Forelimb muscle (tissue), 1 donor: ENCODE results near the gene SUPT6H. TPM values are rescaled to one million over a fixed set of nuclear protein-coding genes. Genes with fewer than 3 reads are reported as not detected.

Experiments used
- DNase-seq: peaks from one replicate; pipeline ENCODE4 v3.0.0-alpha.2; 2013; ENCODE audit warnings: low read depth
- polyA plus RNA-seq: library from polyadenylated mRNA; unstranded; fragments of 120-200 nt; gene quantifications from one replicate; pipeline ENCODE4 v1.2.1, GENCODE V29; 2013; ENCODE audit not compliant: insufficient read length

The SUPT6H gene
- polyA plus RNA-seq, 1 donor, result 38.9 TPM

DNA sequence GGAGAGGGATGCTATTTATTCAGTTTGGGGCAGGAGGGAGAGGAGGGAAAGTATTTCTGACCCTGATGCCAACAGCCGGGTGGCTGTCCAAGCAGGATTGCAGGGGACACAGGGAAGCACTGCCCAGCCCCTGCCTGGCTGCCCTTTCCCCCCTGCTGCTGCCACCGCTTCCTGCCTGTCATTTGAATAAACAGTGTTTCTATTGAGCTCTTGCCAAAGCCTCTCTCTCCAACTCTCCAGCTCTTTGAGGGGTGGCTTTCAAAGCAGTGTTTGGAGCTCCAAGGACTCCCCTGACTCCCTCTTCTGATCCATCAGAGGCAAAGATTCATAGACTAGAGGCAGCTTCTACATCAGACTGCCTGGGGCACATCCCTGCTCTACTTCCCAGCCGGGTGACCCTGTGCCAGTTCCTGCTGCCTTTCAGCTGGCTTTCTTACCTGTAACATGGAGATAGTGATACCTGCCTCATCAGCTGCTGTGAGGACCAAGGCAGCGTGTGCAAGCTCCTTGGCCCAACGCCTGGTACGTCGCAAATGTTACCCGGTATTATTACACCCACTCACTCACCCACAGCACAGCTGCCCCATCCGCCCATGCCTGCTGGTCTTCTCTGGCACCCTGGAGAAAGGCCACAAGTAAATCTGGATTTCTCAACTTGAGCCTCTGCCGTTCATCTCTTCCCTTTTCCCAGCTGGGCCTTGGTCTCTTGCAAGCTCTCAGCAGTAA is 40.2 kb downstream of the SUPT6H start:
- DNase-seq, result no peak

DNA sequence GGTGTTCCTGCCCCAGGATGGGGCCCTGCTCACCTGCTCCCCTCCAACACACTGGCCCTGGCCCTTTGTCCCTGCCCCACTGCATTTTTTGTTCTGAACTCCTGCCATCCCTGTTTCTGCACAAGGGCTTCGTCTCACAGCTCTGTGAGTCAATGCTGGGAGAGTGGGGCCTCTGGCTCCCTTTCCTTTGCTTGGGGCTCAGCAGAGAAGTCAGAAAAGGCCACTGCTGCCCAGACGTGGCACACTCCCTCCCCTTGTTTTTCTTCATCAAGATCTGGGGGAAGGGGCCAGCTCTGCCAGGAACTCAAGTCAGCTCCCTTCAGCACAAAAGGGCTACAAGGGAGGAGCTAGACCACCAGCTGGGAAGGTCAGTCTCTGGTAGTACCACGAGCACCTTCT is 40.7 kb downstream of the SUPT6H start:
- no peak for DNase-seq

DNA sequence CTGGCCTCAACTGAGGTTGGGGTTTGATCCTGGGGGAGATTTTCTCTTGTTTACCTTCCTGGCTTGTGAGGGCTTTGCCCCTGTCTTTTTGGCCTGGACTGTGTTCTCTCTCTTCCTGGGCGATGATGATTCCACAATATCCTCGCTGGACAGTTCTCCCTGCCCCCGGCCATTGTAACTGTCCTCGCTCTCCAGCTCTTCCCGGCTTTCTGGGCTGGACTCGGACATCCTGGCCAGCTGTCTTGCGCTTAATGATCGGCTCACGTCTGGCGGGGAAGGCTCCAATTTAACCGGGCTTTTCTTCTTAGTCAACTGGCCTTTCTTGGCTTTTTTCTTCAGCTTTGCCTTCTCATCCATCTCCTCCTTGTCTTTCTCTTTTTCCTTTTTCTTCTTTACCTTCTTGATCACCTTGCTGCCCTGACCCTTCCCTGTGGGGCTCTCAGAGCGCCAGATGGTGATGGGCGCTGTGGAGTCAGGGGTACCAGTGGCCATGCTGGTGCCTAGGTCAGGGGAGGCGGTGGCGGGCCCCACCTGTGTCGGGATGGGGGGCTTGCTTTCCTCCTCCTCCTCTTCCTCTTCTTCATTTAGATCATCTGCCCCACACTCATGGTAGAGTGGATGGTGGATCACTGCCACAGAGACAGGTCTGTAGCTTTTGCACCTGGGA is 41.7 kb downstream of the SUPT6H start:
- DNase-seq, result no peak

DNA sequence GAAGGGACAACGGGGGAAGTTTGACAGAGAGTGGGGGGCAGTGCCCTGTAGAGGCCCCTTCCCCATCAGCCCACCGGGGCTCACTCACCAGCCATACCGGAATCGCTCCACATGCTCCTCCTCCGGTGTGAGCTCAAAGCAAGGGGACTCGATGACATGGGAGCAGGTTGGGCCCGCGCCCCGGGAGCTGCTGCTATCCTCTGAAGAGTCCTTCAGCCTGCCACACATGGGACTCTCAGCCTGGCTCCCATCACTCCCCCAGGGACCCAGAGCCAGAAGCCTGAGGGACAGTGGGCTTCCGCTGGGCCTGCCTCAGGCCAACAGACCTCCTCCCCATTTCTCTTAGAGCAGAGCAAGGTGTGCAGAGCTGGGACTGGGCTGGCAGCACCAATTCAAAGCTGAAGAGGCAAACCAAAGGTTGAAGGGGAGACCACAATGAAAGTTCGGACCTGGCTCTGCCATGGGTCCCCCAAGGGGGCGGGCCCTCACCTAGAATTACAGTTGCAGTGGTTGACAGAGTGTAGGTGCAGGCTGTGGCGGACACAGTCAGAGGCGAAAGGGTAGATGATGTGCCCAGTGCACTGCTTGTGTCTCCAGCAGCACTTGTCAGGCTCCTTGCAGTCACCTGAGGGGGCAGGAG is 42.3 kb downstream of the SUPT6H start:
- DNase-seq, result no peak

DNA sequence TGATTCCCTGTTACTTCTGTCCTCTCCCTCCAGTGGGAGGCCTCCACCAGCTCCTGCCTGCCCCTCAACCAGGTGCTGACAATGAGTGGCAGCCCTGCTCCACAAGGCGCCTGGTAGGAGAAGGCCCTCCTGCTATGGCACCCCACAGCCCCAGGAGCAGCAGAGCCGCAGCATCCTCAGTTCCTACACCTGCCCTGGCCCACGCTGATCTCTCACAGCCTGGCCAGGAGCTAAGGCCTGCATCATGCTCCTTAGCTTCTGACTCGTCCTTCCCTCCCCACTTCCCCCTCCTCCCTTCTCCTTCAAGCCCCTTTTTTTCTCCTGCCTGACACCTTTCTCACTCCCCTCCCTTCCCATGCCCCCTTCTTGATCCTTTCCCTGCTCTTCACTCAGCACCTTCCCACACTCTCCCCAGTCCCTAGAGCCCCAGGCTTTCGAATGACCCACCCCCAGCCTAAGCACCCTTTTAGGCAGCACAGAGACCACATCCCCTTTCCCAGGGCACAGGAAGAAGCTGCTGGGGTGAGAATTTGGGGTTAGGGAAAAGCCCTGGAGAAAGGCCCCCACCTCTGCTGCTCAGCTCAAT is 43.2 kb downstream of the SUPT6H start:
- no peak for DNase-seq

DNA sequence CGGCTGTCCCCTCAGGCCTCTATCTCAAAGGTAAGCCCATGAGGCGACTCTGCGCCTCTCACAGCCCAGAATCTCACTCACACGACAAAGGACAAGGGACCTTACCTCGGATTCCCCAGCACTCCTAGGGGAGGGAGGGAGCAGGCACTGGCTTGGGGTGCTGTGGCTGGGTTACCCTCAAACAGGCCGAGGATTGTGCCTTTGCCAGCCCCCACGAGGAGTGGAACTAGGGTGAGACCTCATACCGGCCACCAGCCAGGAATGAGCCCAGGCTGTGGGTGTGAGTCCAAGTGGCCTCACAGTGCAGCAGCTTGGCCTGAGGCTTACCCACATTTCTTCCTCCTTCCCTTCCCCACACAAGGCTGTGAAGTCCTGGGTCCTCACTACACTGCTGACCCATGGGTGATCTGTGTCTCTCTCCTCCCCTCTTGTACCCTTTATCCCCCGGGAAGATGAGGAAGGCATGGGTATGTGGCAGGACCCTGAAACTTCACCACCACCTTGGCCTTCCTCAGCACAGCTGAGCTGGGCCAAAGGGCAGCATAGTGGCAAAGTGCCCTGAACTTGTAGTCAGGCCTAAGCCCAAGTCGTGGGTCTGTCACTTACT is 43.8 kb downstream of the SUPT6H start:
- no peak for DNase-seq

DNA sequence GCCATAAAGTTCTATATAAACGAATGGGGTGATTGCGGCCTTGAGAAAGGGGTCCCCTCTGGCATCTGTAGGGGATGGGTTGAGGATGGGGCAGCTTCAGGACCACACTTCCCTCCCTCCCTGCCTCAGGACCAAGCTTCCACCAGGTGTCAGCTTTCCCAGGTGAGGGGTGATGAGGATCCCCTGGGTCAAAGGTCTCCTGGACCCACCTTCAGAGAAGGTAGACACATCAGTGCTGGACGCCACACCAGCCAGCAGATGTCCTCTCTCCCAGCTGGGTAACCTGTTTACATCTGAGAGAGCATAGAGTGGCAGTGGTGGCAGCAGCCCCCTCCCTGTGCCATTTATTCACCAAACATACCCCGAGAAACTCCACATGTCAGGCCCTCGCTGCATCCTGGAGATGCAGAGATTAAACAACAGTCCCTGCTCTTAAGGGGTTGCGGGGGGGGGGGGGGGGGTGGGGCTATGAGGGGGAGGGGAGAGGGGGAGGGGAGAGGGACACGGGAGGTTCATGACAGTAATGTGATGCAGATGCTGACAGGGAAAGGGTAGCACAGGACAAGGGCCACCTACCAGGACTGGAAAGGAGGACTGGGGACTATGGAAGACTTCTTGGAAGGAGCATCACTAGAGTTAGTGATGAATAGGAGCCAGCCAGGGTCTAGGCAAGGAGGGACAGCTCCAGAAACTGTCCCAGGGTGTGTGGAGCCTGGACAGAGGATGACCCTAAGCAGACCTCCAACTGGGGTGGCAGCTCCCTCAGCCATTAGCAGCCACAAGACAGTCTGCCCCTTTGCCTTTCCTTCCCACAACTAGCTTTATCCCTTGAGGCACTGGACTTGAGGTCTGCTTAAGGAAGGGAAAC is 44.7 kb downstream of the SUPT6H start:
- DNase-seq, result no peak

DNA sequence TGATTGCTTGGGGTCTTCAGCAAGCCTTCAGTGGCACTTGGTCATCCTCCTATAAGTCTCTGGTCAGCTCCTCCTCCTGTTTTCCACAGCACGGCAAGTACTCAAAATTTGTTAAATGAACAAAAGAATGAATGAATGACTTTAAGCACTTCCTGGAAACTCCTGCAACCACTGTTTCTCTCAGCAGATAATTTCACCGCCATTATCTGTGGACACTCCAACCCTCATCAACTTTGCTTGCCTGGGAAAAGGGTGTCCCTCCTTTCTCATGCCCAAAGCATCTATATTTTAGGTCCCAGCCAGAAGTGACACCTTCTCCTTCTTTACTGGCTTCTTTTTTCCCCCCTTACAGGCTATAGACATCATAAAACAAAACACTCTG is 45.3 kb downstream of the SUPT6H start:
- DNase-seq, result no peak

DNA sequence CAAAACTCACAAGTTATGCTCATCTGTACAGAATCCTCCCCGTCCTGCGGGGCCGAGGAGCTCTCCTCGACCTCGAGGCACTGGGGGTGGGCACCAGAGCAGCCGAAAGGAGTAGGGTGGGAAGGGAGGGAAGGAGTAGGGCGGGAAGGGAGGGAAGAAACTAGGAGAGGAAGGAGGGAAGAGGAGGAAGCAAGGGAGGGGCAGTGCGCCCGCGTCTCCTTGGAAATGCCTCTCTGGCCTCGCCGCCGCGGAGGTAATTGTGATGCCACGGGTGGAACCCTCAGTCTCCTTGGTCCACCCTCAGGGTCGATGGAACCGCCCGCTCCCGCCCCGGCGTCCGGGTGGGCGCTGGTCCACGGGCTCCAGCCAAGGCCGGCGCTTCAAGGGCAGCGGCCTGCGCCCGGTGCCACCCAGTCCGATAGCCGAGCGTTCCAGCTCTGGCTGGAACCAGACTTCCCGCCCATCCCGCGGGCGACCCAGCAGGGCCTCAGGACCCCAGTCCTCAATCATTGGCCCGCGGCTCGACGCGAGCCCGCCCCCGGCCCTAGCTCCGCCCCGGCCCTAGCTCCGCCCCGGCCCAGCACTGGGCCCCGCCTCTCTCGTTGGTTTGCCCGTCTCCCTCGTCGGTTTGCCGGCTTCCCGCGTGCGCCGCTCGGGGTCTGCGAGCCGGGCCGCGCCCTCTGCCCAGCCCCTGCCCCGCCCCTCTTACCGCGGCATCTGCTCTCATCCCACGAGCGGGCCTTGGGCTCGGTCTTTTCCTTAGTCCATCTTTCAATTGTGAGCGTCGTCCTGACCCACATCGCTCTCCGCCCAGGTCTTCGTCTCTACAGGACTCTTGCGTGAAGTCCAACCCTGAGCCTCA is 49.1 kb downstream of the SUPT6H start:
- no peak for DNase-seq

DNA sequence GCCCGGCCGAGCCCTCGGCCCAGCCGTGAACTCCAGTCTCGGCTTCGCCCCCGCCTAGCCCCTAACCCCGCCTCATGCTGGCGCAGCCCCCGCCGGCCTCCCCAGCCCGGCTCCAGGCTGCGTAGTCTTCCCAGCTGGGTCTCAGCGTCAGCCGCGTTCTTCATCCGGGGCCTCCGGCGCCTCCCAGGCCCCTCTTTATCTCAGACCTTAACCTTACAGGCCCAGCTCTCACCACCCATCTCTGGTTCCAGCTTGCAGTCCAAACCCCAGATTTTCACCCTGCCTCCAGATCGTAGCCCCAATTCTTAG is 49.7 kb downstream of the SUPT6H start, which contains the start of gene PROCA1:
Gene PROCA1, minus strand, starts transcription at position 166 of the 309 bp plus-strand sequence. CDS start 228 bp downstream, outside the sequence.
- DNase-seq, result no peak

DNA sequence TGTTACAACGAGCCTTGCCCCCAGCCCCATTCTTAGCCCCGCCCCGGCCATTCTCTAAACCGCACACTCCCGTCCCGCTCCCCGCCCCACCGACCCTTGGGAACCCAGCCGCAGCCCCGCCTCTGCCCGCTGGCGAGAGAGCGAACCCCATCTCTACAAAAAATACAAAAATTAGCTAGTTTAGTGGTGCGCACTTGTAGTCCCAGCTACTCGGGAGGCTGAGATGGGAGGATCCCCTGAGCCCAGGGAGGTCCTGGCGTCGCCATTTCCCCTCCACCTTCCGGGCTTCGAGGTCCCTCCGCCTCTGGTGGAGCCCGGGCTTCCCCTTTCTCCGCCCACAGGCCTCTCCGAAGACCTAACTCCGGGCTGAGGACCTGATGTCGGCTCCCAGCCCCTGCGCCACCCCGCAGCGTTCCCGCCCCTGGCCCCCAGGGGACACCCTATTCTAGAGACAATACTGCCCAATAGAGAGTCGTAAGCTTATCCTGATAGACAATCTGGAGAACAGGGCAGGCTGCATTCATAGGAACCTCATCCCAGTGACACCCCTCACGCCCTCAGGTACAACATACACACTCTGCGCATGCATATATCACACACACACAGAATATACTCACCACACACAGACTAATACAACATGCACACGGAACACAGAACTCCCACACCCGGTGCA is 50.2 kb downstream of the SUPT6H start:
- DNase-seq, result no peak

DNA sequence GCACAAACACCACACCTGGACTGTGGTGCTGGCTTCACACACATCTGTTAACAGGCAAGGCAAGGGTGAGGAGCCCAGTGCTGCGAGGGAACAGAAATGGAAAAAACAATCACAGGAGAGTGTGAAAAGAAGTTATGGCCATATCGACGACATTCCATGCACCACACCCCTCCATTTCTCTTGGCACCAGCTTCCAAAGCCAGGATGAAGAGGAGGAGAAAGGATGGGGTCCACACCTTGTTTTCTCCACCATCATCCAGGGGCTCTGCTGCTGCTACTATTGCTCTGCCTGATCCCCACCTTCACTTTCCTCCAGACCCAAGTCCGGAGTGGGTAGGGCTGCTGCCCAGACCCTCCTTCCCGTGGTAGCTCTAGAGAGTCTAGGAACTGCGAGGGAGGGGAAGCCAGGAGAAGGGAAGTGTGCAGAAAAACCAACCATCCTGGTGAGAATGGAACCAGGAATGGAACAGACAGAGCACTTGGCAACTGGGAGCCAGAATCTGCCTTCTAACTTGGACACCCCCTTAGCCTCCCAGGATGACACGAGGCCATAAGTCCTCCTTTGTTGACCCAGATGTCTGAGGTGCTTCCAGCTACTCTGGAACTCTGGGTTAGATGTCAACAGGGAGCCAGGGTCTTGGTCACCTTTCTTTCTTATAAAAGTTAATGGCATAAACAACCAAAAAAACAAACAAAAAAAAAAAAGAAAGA is 50.9 kb downstream of the SUPT6H start:
- DNase-seq, result no peak

DNA sequence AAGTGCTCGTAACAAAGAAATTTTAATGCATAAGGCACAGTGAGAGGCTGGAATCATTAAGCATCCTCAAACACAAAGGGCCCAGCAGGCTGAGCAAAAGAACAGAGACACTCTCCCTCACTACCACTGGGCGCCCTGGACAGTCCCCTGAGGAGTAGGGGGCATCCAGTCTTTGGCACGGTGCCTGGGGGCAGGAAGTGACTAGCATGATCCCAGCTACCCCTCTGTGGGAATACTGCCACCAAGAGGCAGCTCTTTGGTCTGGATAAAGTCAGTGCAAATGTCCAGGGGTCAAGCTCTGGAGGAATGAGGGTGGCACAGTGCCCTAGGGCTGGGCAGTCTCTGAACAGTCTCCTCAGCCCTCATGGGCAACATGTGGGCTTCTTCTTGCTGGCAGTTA is 52.3 kb downstream of the SUPT6H start:
- DNase-seq, result no peak

DNA sequence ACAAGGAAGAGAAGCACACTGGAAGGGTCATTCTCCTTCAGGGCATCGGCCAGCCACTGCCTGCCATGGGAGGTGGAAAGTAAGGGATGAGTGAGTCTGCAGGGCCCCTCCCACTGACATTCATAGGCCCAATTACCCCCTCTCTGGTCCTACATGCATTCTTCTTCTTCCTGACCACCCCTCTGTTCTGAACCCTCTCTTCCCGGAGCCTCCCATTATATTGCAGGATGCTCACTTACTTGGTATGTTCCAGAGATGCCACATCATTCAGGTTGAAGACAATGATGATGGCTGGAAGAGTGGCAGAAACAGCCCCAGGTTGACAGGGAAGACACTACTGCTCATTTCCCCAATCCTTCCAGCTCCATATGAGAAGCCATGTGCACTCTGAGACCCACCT is 53.2 kb downstream of the SUPT6H start:
- no peak for DNase-seq

DNA sequence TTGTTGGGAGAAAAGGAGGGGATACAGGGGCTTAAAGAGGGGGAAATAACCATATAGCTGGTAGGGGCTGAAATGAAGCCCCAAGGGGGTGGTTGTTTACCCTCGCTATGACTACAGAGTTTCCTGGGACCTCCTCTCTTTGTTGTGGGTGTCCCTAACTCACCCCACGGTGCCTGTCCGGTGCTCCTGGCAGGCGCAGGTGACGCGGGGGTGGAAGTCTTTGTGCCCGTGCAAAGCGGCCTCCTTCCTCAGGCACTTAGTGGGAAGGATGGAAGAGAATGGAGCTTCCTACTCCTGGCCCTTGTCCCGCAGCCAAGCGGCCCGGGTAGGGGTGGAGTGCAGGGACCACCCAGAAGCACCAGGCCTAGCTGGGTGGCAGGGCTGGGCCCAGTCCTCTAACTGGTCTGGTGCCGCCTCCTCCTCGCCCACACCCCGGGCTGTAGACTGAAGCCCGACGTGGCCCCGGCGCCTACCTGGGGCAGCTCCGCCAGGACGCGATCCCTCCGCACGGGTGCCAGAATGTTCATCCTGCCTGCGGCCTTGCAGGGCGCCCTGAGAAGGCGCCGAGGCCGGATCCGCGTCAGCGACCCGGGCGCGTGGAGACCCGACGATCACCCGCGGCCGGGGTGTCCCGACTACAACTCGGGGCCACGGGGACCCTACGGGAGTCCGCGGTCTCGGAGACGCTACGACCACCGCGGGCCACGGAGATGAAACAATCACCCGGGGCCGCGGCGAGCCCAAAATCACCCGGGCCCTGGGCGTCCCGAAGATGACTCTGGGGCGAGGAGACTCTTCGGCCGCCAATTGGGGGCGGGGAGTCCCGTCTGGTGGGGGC is 55.0 kb downstream of the SUPT6H start:
- DNase-seq, result no peak

DNA sequence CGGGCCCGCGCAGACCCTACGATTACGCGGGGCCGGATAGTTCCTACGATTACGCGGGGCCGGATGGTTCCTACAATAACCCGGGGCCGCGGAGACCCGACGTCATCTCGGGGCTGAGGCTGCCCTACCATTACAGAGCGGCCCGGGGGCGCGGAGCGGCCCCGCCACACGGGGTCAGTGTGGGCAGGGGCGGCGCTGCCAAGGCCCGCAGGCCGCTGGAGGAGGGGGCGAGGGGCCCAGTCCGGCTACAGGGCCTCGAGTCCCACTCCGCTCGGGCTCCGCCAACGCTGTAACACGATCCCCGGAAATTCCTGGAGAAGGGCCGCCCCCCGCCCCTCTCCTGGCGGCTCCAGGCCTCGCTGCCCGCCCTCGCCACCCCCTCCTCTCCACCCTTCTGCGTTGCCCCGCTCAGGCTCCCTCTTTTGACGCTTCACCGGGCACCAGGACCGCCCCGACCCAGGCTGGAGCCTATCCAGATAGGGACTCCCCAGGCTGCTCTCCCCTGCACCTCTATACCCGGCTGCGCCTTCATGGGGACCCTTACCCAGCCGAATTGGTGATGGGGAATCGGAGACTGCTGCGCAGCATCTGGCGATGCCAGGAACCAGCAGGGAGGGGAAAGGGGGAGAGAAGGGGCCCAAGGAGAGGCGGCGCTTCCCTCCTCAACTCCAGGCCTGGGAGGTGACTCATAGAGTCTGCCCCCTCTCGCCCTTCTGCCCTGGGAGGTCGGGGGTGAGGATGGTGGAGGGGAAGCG is 55.8 kb downstream of the SUPT6H start, which contains the start of gene RAB34:
Gene RAB34, minus strand, starts transcription at position 291 of the 755 bp plus-strand sequence. CDS start 602 bp downstream, outside the sequence.
- DNase-seq, result no peak

DNA sequence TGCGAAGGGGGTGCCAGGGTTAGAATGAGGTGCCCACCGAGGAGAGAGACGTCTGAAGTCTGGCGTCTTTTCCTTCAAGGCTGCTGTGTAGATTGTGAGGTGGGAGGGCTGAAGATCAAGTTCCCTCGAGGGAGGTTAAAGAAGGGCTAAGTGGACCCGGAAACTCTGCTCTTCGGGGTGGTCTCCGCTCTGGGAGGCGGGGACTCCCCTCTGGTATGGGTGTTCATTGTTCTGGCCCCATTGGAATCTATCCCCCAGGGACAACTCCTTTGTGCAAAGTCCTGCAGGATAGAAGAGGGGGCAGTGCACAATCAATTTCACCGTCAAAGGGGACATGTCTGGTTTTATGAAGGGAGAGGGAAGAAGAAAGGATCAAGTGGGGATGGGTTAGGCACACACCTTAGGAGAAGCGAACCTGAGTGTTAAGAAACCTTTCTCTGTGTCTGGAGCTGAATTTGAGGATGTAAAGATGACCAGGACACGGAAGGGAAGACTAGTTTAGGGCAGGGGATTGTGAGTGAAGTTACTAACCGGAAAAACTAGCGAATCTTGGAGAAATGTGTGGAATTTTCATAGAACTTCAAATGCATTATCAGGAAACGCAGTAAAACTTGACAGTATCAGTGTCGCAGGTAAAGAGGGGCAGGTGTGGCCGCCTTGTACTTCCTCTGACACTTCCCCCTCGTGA is 56.5 kb downstream of the SUPT6H start:
- no peak for DNase-seq
